Neural progenitor cell (in vitro differentiated cells): ENCODE measurements around the gene LPP. TPM values are rescaled to one million over a fixed set of nuclear protein-coding genes. Genes with fewer than 3 reads are reported as not detected.

Experiments
- DNase-seq: peaks from one replicate; pipeline ENCODE4 v3.0.0-alpha.2; 2016; ENCODE audit warnings: low spot score
- H2AFZ ChIP-seq: fragments of 200-600 bp; sonication (generic); replicated peaks from 2 replicates; pipeline ENCODE4 v1.6.1; 2016; ENCODE audit warnings: antibody characterized with exemption
- H3F3A ChIP-seq: fragments of 200-600 bp; sonication (generic); 2 replicates; pipeline ENCODE4 v1.6.1; 2016; ENCODE audit warnings: antibody characterized with exemption, low read depth
- H3K27ac ChIP-seq: fragments of 200-600 bp; sonication (generic); 2 replicates; pipeline ENCODE4 v1.5.1; 2016; ENCODE audit warnings: mild to moderate bottlenecking
- H3K27me3 ChIP-seq: fragments of 200-600 bp; sonication (generic); 2 replicates; pipeline ENCODE4 v1.6.1; 2016; ENCODE audit warnings: mild to moderate bottlenecking, moderate library complexity
- H3K36me3 ChIP-seq: fragments of 200-600 bp; sonication (generic); 2 replicates; pipeline ENCODE4 v1.5.1; 2016
- H3K4me1 ChIP-seq: fragments of 200-600 bp; sonication (generic); 2 replicates; pipeline ENCODE4 v1.6.1; 2016; ENCODE audit warnings: mixed run types
- H3K4me2 ChIP-seq: fragments of 200-600 bp; sonication (generic); 2 replicates; pipeline ENCODE4 v1.6.1; 2016
- H3K4me3 ChIP-seq: fragments of 200-600 bp; sonication (generic); 2 replicates; pipeline ENCODE4 v1.5.1; 2016
- H3K79me2 ChIP-seq: fragments of 200-600 bp; sonication (generic); 2 replicates; pipeline ENCODE4 v1.6.1; 2016; ENCODE audit warnings: low read depth
- H3K9ac ChIP-seq: fragments of 200-600 bp; sonication (generic); 2 replicates; pipeline ENCODE4 v1.6.1; 2016
- H3K9me3 ChIP-seq: fragments of 200-600 bp; sonication (generic); 2 replicates; pipeline ENCODE4 v1.5.1; 2016; ENCODE audit warnings: low read depth
- H4K20me1 ChIP-seq: fragments of 200-600 bp; sonication (generic); 2 replicates; pipeline ENCODE4 v1.6.1; 2016; ENCODE audit warnings: low read depth
- H3K27ac Mint-ChIP-seq: 3 replicates; pipeline ENCODE4 v1.8.0; 2021; ENCODE audit warnings: mixed read lengths
- H3K27me3 Mint-ChIP-seq: 2 replicates; pipeline ENCODE4 v1.8.0; 2022; ENCODE audit warnings: low read depth, mild to moderate bottlenecking, inconsistent platforms, moderate library complexity, mixed read lengths; ENCODE audit not compliant: insufficient read depth
- H3K36me3 Mint-ChIP-seq: 3 replicates; pipeline ENCODE4 v1.8.0; 2021; ENCODE audit warnings: mixed read lengths
- H3K4me1 Mint-ChIP-seq: 3 replicates; pipeline ENCODE4 v1.8.0; 2021; ENCODE audit warnings: mixed read lengths
- H3K4me3 Mint-ChIP-seq: 3 replicates; pipeline ENCODE4 v1.8.0; 2021; ENCODE audit warnings: mild to moderate bottlenecking, moderate library complexity, mixed read lengths
- H3K9me3 Mint-ChIP-seq: 3 replicates; pipeline ENCODE4 v1.8.0; 2020; ENCODE audit warnings: mixed read lengths
- CTCF ChIP-seq: fragments of 200-600 bp; sonication (generic); IDR thresholded peaks from 2 replicates; pipeline ENCODE4 v1.5.1; 2017; ENCODE audit warnings: antibody characterized with exemption, mild to moderate bottlenecking
- EZH2 ChIP-seq: fragments of 200-600 bp; sonication (generic); IDR thresholded peaks from 2 replicates; pipeline ENCODE4 v1.6.1; 2017; ENCODE audit warnings: antibody characterized with exemption, mild to moderate bottlenecking, moderate library complexity
- EZH2phosphoT487 ChIP-seq: fragments of 200-600 bp; sonication (generic); IDR thresholded peaks from 2 replicates; pipeline ENCODE4 v1.6.1; 2017; ENCODE audit warnings: antibody characterized with exemption
- total RNA-seq: library from RNA; depleted of rRNA; stranded (reverse); fragments of >200 nt; gene quantifications from 2 replicates; pipeline ENCODE4 v1.2.3, GENCODE V29; 2015; ENCODE audit warnings: low replicate concordance

Gene LPP
- total RNA-seq, 1 donor from 2014 or later: 18.9 TPM

- H3K9me3 ChIP-seq: no peaks in the 10 kb centered on the region
- H3K36me3 Mint-ChIP-seq: no peaks in the 10 kb centered on the region
These were observed 299.8 kb downstream of the LPP start for GRCh38 chr3:188453431-188454384.

GRCh38 chr3:188455748-188456147 is 301.8 kb downstream of the LPP start:
- Histone ChIP-seq H3F3A (no peaks in the 10 kb centered on the region), H3K27ac (no peak overlapping the region), H2AFZ (no peak overlapping the region), H3K36me3 (no peaks in the 10 kb centered on the region), H3K4me2 (no peak overlapping the region), H3K9me3 (no peaks in the 10 kb centered on the region), H4K20me1 (no peaks in the 10 kb centered on the region), H3K4me3 (no peak overlapping the region), H3K27me3 (no peaks in the 10 kb centered on the region), H3K9ac (no peak overlapping the region), H3K4me1 (no peaks in the 10 kb centered on the region), H3K79me2 (no peaks in the 10 kb centered on the region)
- no peaks in the 10 kb centered on the region for H3K9me3 Mint-ChIP-seq
- H3K27me3 Mint-ChIP-seq: no peaks in the 10 kb centered on the region
- H3K4me3 Mint-ChIP-seq: no peak overlapping the region
- no peak overlapping the region for H3K27ac Mint-ChIP-seq
- H3K4me1 Mint-ChIP-seq: peaks cover 9% of the 10 kb centered on the region
- H3K36me3 Mint-ChIP-seq: no peaks in the 10 kb centered on the region
- DNase-seq: no peak
- TF ChIP-seq EZH2: no peak
- TF ChIP-seq CTCF: no peak
- TF ChIP-seq EZH2phosphoT487: no peak

More at GRCh38 chr3:188453431-188454384, 299.8 kb downstream of the LPP start:
- no peak overlapping the region for H2AFZ ChIP-seq
- no peaks in the 10 kb centered on the region for H3F3A ChIP-seq
- H4K20me1 ChIP-seq: no peaks in the 10 kb centered on the region
- H3K27ac ChIP-seq: no peak overlapping the region
- H3K4me3 Mint-ChIP-seq: no peak overlapping the region
- H3K4me1 Mint-ChIP-seq: peaks cover 9% of the 10 kb centered on the region
- H3K4me1 ChIP-seq: no peaks in the 10 kb centered on the region
- H3K36me3 ChIP-seq: no peaks in the 10 kb centered on the region
- no peak for DNase-seq
- no peaks in the 10 kb centered on the region for H3K27me3 ChIP-seq
- no peak overlapping the region for H3K9ac ChIP-seq
- H3K4me2 ChIP-seq: no peak overlapping the region
- H3K27ac Mint-ChIP-seq: no peak overlapping the region
- H3K4me3 ChIP-seq: no peak overlapping the region
- H3K9me3 Mint-ChIP-seq: no peaks in the 10 kb centered on the region
- no peak for TF ChIP-seq CTCF
- TF ChIP-seq EZH2phosphoT487: no peak
- TF ChIP-seq EZH2: no peak
- no peaks in the 10 kb centered on the region for H3K79me2 ChIP-seq
- no peaks in the 10 kb centered on the region for H3K27me3 Mint-ChIP-seq

GRCh38 chr3:188458756-188459155 is 304.8 kb downstream of the LPP start:
- TF ChIP-seq EZH2 (no peak), EZH2phosphoT487 (no peak), CTCF (no peak)
- H3K36me3 ChIP-seq: no peaks in the 10 kb centered on the region
- H3K4me3 Mint-ChIP-seq: no peak overlapping the region
- peaks cover 2% of the 10 kb centered on the region for H3K9me3 Mint-ChIP-seq
- H3K4me1 Mint-ChIP-seq: no peaks in the 10 kb centered on the region
- no peaks in the 10 kb centered on the region for H3K36me3 Mint-ChIP-seq
- DNase-seq: no peak
- no peak overlapping the region for H3K4me2 ChIP-seq
- H3K27me3 ChIP-seq: no peaks in the 10 kb centered on the region
- no peak overlapping the region for H3K27ac ChIP-seq
- no peak overlapping the region for H3K4me3 ChIP-seq
- no peaks in the 10 kb centered on the region for H3K4me1 ChIP-seq
- no peaks in the 10 kb centered on the region for H3F3A ChIP-seq
- no peak overlapping the region for H3K27ac Mint-ChIP-seq
- H3K79me2 ChIP-seq: no peaks in the 10 kb centered on the region
- no peak overlapping the region for H2AFZ ChIP-seq
- no peaks in the 10 kb centered on the region for H4K20me1 ChIP-seq
- no peaks in the 10 kb centered on the region for H3K27me3 Mint-ChIP-seq
- no peak overlapping the region for H3K9ac ChIP-seq
- no peaks in the 10 kb centered on the region for H3K9me3 ChIP-seq
